ENCODE data around the gene OLFML3. TPM values are rescaled to one million over a fixed set of nuclear protein-coding genes. Genes with fewer than 3 reads are reported as not detected.
"Not testable (repeated sequence)": the region's sequence is repeated elsewhere in the genome, so short reads cannot be mapped to it uniquely, and the experiment has no call there.

OLFML3 gene
- polyA plus RNA-seq, 12 donors: 111 to 231 (median 168) TPM; not detected in 1

DNA sequence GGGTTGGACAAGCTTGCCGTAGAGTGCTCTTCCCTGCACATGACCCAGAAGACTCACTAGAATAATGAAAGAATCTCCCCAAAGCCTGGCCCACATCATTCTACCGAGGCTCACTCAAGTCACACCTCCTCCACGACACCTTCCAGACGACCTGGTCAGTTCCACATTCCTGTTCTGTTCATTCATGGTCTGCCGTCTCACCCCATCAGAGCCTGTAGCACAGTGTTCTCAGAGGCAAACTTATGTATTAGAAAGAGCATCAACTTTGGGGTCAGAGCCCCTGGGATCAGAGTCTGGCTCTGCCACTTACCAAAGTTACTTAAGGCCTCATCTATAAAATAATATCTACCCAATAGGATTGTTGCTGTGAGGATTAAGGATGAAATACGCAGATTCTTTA, 7.5 kb downstream of the OLFML3 start:
- DNase-seq: no peak

DNA sequence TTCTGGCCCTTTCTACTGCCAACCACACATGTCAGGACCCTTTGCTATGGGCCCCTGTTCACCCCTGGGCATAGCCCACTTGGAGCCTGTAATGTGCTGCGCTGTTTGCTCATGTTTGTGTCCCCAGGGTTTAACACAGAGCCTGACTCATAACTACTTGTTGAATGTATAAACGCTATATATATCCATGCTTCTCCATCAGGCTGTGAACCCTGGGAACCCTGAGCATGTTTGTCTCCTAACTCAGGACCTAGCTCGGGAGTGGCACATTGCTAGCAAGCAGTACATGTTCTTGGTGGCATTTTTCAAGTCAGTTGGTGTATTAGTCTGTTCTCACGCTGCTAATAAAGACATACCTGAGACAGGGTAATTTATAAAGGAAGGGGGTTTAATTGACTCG, 8.0 kb downstream of the OLFML3 start:
- DNase-seq: no peak

DNA sequence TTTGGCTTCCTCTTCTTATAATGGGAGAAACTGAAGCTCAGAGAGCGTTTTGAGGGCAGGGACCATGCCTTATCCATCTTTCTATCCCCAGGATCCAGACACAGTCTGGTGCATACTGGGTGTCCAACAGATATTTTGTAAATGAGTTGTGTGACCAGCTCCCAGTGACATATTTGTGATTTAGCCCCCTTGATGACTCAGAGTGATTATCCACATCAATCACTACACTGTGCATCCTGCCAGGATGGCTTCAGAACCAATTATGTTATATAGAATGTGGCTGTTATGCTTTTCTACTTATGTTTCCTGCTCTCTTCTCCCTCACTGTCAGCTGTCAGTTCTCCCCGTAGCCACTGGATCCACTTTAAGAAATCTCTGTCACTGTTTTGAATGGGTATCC, 11.3 kb downstream of the OLFML3 start:
- no peak for DNase-seq

DNA sequence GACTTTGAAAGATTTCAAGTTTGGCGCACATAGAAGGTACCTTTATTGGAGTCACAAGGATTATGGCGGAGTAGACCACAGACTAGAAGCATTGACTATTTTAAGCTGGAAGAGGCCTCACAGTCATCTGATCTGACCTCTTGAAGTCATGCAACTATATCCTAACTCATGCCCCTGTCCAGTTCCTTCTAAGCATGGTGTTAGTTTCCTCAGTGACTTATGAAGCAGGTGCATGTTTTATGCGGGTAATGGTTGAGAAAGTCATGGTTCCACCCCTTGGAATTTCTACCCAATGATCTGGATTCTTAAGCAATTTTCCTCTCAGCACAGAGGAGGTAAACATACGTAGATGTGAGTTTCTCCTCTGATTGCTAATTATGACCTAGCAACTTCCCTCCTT, 11.7 kb downstream of the OLFML3 start:
- no peak for DNase-seq

DNA sequence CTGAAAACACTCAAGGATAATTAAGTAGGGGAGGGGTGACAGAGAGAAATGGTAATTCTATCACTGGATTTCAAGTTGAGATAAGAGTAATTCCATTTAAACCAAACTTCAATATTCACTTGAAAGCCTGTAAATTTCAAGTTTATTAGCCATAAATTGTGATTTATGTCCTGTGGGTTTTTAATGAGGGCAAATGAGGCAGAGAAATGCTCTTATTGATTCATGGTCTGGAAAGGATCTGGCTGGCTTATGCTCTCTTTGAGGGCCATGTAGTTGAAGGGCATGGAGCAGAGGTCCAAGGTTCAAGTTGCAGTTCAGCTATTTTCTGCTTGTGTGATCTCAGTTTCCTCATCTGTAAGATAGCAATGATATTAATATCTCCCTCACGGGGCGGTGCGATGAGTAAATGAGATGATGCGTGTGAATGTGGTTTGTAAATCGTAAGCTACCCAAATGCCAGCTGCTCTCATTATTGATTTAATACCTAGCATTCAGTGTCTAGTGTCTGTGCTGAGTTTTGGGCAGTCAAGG, 12.3 kb downstream of the OLFML3 start:
- no peak for DNase-seq

DNA sequence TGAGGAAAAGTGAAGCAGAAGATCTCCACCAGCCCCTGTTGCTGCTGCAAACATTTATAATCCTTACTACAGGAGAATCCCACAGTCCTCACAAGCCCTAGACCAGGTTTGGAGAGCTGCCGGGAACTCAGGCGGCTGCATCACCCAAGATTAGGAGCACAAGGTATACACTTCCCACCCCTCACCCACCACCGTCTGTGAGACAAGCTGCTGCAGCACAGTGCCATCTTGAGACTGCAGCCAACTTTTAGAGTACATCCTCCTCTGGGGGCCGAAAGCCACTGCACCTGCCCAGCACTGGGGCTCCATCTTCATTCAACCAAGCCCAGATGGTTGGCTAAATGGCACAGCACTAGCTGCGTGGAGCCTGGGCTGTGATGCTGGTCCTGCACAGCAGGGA, 13.8 kb downstream of the OLFML3 start:
- no peak for DNase-seq

DNA sequence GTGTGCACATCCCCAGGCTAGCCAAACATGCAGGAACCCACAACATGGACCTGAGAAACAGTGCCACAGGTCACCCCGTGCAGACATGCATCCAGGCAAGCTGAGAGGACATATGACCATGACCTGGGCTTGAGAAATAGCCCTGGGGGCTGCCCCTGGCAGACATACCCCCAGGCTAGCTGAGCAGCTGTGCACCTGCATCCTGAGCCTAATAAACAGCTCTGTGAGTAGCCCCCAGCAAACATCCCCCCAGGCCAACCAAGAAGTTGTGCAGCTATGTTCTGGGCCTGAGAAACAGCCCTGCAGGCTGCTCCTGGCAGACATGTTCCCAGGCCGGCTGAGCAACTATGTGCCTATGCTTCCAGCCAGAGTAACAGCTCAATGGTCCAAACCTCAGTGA, 14.5 kb downstream of the OLFML3 start:
- DNase-seq: no peak

DNA sequence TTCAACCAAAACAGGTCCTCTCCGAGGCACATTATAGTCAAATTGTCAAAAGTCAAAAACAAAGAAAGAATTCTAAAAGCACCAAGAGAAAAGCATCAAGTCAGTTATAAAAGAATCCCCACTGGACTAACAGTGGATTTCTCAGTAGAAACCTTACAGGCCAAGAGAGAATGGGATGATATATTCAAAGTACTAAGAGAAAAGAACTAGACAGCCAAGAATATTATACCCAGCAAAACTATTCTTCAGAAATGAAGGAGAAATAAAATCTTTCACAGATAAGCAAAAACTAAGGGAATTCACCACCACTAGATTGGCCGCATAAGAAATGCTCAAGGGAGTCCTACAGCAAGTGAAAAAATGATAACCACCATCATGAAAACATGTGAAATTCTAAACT, 16.1 kb downstream of the OLFML3 start:
- DNase-seq: no peak

DNA sequence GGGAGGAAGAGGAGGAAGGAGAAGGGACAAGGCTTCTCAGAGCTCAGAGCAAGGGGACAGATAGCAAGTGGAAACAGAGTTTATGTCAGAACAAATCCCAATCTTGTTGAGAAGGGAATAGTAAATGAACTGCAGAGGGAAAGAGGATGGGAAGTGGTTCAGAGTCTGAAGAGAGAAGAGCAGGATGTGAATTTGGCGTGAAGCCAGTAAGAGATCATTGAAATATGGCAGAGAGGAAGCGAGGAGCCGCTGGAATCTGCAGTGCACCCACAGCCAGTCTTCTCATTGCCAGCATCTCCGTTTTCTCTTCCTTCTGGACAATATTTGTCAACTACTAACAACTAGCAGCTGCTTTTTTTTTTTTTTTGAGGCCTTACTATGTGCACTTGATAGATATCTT, 19.1 kb downstream of the OLFML3 start:
- no peak for DNase-seq

DNA sequence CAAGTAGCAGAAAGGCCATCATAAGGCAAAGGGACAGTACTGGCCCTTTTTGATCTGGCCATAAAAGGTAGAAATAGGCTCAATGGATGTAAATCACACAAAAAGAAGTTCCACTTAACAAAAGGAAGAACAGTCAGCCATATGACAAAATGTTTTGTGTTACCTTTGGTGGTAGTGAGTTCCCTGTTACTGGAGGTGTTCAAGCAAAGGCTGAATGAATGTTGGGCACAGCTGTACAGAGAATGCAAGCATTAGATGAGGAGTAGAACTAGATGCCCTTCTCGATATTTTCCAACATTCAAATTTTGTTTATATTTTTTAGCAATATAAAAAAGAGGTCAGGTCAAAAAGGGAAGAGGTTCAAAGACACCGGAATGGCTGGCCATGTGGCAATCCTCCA, 20.0 kb downstream of the OLFML3 start:
- DNase-seq: no peak

DNA sequence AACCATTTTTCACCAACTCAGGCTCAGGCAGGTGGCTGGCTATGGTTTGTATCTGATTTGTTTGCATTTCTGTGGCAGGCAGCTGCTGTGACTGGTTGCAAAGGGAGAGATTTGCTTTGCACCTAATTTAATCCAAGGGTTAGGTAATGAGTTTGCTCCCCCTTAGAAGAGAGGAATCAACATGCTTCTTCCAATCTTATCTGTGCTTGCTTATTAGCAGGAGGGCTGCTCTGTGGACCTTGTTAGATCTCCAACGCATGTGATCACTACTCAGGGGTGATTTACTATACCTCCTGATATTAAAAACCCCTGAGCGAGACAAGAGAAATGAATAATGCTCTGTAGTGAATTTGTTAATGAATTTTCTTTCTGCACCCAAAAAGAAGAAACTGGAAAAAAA, 20.5 kb downstream of the OLFML3 start:
- DNase-seq: no peak

DNA sequence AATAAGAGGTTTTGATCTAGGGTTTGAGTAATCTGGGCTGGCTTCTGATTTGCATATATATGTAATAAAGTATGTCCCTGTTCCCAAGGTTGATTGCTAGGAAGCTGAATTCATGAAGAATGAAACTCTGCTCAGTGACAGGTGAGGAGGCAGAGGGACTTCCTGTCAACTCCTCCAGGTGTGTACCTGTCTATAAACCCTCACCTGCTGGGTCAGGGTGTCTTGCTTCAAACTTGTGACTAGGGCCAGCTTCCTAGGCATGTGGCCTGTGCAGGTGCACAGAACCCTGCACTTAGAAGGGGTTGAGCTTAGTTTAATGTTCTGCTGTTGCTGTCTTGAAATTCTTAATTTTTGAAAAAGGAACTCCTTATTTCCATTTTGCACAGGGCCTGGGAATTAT, 21.1 kb downstream of the OLFML3 start:
- DNase-seq: no peak

DNA sequence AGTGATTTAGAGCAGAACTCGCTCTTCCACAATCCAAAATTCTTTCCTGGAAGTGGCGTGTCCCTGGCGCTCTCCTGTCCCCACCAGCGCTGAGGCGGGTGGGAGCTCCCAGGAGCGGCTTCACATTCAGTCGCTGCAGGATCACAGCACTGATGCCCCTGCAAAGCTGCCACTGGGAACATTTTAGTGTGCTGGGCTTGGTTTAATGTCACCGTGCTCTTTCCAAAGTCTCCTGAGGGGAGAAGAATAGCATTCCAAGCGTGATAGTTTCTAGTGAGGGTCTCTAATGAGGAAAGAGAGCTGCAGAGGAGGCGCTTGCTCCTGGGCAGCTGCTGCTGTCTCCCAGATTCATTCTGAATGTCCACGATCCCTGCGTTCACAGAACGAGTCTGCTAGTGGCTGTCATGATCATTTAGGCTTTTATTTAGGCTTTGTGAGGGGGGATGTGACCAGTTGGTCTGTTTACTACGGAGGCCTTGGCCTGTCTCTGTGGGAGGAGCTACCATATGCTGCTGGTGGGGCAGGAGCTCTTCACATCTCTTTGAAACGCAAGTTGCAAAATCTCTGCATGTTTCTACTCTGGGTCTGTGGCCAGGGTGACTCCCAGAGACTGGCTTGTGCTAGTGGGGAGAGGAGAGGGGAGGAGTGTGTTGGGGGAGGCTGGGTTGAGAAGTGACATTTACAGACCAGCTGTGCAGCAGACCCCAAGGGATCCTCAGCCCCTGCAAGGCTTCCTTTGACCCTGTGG, 23.4 kb downstream of the OLFML3 start:
- peak; percentile 51 for DNase-seq

DNA sequence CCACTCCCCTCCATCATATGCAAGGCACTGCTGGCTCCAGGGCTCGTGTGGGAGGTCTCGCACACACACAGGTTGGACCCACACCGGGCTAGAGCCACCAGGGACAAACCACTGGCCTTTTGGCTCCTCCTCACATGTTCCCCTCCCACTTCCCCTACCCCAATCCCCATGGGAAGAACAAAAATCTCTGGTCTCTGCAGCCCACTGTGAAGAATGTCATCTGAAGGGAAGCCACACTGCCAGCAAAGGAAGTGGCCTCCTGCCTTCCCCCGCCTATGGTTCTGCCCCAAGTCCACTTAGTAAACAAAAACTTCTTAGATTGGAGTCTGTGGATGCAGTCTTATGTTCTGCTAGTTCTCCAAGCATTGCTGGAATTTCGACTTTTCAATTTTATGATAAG, 24.2 kb downstream of the OLFML3 start:
- DNase-seq: no peak

DNA sequence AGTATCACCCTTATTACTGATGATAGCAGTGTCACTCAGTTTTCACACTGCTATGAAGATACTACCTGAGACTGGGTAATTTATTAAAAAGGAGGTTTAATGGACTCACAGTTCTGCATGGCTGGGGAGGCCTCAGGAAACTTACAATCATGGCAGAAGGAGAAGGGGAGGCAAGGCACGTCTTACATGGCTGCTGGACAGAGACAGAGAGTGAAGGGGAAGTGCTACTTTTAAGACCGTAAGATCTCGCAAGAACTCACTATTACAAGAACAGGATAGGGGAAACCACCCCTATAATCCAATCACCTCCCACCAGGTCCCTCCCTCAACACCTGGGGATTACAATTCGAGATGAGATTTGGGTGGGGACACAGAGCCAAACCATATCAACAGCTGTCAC, 27.6 kb downstream of the OLFML3 start:
- not testable (repeated sequence) for DNase-seq

DNA sequence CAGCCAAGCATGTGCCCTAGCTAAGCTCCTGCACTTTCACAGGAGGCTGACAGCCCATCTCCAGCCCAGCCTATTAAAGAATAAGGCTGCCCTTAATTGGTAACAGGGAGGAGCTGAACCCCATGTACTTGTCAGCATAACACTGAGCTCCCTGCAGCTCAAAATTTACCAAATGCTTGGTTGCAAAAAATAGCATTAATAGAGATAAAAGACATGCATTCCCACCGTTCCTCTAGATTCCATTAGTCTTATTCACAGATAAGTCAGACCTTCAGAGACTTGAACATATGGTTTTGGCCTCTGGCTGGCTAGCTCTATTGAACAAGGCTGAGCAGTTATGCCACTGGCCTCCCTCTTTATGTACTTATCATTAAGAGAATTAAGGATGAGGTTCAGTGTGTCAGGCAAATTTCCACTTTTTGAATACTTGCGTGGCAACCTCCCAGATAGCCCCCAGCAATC, 29.2 kb downstream of the OLFML3 start:
- no peak for DNase-seq

DNA sequence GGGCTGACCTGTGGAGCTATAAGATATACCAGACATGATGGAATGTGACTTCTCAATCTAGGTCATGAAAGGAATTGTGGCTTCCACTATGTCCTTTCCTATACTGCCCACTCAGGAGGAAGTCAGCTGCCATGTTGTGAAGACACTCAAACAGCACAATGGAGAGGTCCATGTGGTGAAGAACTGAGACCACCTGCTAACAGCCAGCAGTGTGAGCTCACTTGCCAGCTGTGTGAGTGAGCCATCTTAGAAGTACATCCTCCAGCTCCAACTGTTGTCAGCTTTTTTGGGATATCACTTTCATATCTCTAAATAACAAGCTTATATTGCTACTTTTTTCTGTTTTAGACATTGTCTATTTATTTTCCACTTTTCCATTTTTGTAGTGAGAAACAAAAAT, 29.7 kb downstream of the OLFML3 start:
- DNase-seq: no peak

DNA sequence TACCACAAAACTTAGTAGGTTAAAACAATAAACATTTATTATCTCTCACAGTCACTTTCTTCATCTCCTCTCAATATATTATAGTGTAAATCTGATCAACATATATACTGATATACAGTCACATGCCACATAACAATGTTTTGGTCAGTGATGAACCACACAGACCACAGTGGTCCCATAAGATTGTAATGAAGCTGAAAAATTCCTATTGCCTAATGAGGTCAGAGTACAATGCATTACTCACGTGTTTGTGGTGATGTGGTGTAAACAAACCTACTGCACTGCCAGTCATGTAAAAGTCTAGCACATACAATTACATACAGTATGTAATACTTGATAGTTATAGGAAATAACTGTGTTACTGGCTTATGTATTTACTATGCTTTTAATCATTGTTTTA, 30.1 kb downstream of the OLFML3 start:
- DNase-seq: no peak

DNA sequence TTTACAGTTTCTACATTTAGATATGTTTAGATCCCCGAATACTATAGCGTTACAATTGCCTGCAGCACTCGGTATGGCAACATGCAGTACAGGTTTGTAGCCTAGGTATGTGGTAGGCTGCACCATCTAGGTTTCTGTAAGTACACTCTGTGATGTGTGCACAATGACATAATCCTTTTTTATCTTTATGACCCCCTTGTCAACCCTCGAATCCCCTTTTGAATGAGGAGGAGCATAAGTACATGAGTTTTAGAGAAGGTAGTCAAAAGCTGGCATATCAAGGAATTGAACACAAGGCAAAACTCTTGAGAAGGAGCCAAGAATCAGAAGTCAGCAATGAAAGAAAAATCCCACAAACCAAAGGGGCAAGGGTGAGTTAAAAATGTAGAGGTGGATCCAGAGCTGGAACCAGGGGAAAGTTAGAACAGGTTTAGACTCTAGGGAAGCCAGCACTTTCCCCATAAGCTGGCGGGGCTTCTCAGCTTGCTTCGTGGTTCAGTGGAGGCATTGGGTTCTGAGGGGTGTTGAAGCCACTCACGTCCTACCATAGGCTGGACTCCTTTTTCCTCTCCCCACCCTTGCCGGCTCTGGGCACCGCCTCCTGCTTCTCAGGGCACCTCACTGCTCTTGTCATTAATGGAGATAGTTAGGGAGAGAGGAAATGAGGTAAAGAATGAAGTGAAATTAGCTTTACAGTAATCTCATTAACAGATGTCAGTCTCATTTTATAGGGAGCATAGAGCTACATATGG, 31.3 kb downstream of the OLFML3 start:
- no peak for DNase-seq

DNA sequence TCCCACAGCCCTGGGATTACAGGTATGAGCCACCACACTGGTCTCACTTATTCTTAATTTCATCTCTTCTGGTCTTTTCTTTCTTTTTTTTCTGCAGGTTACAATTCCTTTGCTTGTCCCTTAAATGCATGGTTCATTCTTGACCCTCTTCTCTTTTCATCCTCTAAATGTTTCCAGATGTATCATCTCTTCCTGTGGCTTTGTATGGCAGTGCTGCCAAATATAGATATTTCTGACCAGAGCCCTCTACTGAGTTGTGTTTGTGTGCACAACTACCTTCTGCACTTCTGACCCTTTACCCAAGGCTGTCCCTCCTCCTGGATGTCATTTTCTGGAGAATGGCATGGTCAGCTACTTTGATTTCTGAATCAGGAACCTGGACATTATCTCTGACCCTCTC, 32.5 kb downstream of the OLFML3 start:
- DNase-seq: no peak

DNA sequence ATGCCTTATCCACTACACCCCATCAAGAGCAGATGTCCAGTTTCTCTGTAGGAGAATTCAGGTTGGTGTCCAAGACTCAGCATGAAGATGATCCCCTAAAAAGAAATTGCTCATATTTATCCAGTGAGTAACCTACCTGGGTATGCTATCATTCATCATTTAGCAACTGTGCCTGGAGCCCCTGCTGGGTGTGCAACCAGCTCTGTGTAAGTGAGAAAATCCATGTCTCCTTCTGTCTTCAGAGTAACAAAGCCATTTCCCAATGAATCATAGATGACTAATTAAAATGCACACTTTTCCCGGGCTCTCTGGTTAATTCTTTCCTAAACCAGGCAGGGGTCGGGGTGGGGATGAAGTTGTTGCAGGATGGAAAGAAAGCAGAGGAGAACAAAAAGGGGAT, 35.8 kb downstream of the OLFML3 start:
- no peak for DNase-seq

DNA sequence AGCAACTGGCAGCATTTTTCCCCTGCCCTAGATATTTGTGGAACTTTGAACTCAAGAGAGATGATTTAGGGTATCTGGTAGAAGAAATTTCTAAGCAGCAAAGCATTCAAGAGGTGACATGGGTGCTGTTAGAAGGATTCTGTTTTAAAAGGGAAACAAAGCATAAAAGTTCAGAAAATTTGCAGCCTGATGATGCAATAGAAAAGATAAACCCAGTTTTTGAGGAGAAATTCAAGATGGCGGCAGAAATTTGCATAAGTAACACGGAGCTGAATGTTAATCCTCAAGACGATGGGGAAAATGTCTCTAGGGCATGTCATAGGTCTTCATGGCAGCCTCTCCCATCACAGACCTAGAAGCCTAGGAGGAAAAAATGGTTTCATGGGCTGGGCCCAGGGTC, 40.5 kb downstream of the OLFML3 start:
- DNase-seq: not testable (repeated sequence)

DNA sequence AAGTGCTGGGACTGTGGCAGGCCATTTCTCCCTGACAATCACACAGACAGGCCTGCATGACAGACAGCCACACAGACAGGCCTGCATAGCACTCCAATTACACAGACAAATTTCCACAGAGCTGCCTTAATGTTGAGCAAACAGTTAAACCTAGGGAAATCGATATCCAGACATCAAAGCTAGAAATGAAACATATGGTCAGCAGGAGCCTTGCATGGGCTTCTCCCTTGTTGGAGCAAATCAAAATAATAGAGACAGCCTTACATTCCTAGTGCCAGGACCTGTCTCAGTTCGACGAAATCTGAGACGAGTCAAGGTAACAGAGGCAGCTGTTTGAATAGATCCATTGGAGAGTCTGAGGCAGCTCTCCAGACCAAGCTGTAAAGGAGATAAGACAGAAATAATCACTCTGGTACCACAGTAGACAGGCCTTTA, 42.4 kb downstream of the OLFML3 start:
- DNase-seq: no peak
